HG03521 (cell line): ENCODE measurements around the gene MRM1.

ENCODE experiments used
- ATAC-seq: cut with Tn5 transposase; IDR thresholded peaks from one replicate; pipeline ENCODE4 v1.9.1; 2021; ENCODE audit warnings: mild to moderate bottlenecking, moderate library complexity; ENCODE audit not compliant: unreplicated experiment

Gene MRM1

DNA sequence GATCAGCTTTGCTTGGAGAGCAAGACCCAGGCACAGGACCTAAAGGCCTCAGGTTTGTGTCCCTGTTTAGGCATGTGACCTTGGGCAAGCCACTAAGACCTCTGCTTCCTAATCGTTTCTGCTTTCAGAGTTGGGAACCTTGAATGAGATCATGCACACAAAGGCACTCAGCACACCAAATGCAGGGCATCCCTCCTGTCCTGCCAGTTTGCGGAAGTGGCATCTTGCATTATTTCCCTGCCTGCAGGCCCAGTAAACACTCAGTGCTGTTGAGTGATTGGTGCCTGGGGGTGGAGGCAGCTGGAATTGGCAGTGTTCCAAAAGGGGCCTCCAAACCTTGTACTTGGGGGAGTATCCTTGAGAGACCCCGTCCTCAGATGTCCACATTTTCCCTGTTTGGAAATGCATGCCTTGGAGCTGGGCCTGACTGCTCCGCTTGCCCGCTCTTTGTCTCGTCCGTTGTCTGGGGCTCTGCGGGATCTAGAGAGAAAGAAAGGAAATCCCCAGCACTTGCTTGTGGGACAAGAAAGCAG is 28.7 kb downstream of the MRM1 start:
- ATAC-seq, result no peak

DNA sequence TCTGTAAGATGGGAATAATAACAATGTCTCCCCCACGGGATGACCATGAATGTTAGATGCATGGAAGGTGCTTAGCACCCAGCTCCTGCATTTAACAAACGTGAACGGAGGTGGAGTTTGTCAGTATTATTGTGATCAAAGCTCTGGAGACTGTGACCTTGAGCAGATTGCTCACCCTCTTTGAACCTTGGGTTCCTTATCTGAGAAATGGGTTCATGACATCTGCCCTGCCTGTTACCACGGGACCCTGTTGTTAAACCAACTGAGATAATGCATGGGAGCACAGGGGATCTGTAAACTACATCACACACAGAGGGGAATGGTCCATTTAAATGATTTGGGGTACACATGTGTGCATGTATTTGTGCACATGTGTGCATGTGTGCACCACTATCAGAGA is 29.6 kb downstream of the MRM1 start:
- ATAC-seq, result no peak

DNA sequence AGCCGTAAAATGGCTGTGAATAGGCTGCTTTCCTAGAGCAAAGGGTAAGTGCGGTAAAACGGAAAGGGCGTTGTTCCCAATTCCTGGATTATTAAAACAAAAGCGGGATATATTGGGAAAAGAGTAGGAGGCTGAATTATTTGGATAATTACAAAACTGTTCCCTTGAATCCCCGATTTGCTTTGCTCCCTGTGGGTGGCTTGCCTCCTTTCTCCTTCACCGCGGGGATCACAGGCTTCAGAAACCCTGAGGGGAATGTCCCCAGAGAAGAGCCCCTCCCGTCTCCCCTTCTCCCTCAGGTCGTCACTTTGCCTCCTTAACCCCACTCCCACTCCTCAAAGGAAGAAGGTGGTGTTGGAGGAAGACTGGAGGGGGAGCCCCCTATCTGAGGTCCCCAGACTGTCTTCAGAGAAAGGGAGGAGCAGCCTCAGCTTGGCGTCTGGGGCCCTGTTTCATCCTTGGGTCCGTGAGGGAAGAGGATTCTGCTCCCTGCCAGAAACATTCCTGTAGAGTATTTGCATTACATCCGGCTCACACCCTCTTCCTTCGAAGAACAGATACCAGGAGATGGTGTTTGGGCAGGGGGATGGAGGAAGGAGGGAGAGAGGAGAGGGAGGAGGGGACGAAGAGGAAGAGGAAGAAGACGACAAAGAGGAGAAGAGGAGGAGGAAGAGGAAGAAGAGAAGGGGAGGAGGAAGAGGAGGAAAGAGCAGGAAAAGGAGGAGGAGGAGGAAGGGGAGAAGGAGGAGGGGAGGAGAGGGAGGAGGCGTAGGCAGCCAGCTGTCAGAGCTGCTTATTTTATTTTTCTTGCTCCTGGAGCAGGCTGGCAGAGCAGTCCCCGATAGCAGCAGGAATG is 31.8 kb downstream of the MRM1 start:
- no peak for ATAC-seq

DNA sequence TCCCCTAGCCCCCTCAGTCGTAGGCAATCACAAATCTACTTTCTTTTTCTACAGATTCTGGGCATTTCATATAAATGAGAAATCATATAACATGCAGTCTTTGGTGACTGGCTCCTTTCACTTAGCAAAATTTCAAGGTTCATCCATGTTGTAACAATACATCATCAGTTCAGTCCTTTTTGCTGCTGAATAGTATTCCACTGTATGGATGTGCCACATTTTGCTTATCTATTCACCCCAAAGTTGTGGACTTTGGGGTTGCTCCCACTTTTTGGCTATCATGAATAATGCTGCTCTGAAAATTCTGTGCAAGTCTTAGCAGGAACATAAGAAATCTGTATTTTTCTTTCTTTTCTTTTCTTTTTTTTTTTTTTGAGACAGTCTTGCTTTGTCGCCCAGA is 39.0 kb downstream of the MRM1 start:
- ATAC-seq, result no peak

DNA sequence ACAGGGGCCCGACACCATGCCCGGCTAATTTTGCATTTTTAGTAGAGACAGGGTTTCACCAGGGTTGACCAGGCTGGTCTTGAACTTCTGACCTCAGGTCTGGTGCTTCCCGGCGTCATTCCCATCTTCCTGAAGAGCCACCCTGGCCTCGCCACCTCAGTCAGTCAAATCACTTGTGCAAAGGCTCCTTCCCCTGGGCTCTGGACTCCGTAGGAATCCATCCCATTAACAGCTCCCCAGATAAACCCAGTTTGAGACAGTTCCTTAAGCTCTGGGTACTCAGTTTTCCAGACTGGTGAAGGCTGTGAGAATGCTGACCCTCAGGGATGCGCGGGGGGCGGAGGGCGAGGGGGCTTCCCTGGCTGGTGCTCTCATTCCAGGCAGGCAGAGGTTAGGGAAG is 39.5 kb downstream of the MRM1 start:
- no peak for ATAC-seq

DNA sequence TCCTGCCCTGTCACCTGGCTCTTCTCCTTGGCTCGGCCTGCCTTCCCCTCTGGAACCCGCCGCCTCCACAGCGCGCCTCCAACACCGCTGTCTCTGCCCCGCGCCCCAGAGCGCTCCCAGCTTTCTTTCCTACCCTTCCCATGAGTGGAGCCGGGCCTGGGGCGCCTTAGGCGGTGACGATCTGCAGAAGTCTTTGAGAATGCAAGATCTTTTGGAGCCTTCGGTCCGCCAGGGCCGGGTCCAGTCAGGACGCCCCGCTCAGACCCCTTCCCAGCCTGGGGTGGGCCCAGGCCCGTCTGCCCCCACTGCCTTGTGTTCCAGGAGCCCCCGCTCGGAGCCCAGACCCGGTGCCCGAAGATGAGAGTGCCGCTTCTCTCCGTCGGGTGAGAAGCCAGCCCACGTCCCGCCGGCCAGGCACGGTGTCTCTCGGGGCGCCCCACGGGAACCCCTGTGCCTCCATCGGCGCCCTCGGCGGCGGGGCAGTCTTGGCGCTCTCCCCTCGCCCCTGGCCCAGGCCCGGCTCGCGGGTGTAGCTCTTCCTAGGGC is 40.0 kb downstream of the MRM1 start:
- ATAC-seq, result no peak

DNA sequence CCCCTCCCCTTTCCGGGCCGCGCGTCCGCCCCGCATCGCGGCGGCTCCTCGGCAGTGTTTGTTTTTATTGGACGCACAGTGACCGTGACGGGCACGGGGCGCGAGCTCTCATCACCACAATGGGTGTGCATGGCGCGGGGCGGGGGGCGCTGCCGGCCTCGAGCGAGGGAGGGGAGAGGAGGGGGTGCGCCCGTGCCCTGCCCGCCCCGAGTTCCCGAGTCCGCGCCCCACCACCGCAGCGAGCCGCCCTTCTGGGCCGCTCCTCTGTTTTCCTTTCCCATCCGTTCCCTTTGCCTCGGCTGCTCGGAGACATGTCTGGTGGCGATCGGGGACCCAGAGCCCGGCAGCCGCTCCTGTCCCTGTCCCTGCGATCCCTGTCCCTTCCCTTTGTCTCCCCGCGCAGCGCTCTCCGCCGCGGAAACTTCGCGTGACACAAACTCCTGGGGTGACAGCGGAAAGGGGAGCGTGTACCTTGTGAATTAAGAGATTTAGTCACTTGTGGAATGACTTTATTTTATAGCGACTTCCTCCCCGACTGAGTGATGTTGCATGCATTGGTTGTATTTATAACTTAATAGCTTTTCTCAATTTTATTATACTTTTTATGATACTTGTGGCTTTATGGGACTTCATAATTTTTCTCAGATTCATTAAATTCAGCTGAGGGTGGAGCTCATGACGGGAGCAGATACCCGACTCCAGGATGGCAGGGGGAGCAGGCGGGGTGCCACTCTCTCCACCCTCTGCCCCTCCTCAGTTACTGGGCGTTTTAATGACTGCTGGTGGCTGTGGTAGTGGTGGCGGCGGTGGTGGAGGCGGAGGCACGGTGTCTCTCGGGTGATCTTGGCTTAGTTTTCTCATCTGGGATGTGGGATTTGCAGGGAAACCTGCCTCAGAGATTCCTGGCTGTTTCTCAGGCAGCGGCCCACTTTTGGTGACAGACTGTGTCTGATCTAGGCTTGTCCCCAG is 40.8 kb downstream of the MRM1 start:
- no peak for ATAC-seq

DNA sequence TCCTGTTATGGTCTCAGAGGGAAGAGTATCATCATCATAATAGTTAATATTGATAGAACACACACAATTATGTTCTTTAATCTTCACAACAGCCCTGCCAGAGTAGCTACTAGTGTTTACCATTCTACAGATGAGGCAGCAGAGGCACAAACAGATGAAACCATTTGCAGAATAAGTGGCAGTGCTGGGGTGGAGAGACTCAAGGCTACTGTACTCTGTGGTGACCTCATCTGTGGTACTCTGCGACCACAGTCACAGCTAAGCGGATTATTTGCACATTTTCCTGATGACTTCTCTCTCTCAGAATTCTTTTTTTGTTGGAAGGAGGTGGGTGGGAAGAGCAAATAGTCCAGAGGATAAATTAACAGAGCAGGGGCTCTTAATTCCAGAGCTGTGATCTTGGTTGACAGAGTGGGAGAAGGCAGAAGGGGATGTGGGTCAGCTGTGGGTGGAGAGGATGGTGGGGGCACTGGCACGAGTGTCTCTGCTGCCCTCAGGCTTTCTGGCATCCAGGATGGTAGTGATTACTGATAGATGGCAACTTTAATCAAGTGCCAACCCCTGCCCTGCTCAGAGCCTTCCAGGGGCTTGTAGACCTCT is 41.8 kb downstream of the MRM1 start:
- no peak for ATAC-seq

DNA sequence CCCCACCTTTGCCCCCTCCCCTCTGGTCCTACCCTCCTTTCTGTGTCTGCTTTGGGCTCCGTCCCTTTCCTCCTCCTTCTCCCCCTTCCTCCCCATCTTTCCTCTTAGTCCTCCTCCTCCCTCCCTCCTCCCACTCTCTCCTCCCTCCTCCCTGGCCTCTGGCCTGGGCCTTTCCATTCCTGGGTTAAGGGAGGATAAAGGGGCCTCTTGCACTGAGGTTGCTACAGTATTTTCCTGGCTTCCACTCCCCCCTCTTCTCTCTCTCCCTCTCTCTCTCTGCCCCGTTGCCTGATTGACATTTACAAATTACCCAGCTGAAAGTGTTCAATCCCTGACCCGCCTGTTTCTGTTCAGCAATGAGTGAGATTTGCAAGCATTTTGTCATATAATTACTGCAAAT is 44.0 kb downstream of the MRM1 start:
- ATAC-seq, result no peak

DNA sequence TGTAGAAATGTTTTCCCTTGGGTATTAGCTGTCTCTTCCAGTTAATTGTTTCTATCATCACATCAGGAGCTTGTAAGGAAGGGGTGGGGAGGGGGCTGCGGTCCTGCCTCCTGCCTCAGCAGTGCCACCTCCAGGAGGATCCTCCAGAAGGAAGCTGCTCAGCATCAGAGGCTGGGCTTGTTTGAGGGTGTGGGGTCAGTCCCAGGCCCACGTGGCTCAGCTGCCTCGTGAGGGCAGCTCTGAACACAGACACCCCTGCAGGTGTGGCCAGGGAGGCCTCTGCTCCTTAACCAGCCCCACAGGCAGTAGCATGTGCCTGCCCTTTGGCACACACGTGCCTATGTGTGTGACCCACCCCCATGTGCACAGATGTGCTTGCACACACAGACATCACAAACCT is 46.3 kb downstream of the MRM1 start:
- ATAC-seq, result no peak

DNA sequence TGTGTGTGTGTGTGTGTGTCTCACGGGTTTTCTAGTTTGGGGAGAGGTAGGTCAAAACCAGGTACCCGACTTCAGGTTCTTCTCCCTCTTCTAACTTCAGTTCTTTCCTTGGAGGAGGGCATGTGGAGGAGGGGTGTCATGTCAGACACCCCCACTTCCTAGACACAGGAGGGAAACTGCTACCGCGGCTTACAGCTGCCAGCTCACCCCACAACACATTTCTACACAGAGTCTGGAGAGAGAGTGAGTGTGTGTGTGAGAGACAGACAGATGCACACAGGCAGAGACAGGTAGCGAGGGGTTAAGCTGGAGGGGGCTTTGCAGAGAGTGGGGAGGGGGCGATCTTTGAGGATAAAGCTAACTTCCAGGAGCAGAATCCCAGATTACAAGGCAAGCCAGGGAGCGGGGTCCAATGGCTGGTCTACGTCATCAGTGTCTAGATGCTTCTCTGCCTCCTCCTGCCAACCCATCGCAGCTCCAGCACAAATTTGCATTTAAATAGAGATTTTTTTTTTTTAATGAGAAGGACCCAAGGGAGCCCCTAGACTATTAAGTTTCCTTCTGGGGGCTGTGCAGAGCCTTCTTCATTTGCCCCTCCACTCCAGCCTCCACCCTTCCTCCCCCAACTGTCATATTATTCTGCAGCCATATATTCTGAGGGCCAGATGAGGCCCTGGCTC is 48.9 kb downstream of the MRM1 start:
- ATAC-seq, result no peak

DNA sequence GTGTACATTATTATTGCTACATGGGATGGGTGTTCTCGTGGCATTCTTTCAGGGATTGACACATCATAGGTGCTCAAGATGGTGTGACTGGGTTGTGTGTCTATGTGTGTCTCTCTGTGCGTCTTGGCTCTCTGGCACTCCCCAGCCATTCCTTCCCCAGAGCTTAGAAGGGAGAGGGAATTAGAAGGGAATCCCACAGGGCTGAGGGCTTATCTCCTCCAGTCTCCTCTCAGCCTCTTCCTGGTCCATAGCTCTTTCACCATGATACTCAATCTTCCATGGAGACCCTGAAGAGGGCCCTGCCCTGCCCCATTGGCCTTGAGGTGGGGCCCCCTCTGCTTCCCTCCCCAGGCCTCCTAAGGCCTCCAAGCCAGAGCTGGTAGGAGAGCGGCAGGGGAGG is 52.0 kb downstream of the MRM1 start:
- no peak for ATAC-seq

DNA sequence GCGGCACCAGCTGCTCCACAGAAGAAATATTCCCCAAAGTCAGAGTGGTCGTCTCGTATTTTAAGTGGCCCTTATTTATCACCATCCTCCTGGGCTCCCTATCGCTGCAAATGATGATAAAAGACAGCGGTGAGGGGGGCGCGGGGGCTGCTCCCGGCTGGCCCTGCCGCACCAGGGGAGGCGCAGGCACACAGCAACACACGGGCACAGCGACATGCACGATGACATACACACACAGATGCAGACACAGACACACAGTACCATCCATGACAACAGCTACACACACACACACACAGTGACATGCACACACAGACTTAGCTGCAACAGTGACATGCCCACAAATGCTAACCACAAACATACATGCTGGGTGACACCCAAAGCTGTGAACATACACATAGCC is 52.5 kb downstream of the MRM1 start:
- ATAC-seq, result no peak

DNA sequence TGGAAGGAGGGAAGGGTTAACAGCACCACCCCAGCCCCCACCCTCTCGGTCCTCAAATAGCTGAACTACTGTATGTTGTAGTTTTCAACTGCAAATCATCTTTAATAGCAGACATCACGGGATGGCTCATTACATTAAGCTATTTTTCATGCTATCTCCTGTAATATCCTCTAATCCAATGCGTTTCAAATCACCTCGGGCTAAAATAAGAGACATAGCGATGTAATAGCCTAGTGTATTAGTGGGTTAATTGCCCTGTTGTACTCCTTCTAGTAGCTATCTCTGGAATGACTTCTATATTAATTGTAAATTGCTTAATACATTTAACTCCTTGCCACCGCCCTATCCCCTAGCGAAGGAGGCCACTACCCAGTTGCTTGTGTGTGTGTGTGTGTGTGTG is 54.3 kb downstream of the MRM1 start:
- no peak for ATAC-seq

DNA sequence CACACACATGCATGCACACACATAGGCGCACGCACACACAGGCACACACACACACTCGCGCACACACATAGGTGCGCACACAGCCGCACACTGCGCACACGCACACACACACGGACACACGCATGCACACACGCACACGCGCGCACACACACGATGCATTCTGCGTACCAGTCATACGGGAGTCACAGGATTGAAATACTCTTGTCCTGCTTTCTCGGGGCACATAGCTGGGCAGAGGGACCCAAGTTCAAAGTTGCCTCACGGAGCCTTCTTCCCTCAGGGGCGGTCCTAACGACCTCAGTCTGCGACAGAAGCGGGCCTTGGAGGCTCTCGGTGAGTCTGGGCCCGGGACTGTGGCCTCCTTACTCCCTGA is 56.0 kb downstream of the MRM1 start:
- no peak for ATAC-seq

DNA sequence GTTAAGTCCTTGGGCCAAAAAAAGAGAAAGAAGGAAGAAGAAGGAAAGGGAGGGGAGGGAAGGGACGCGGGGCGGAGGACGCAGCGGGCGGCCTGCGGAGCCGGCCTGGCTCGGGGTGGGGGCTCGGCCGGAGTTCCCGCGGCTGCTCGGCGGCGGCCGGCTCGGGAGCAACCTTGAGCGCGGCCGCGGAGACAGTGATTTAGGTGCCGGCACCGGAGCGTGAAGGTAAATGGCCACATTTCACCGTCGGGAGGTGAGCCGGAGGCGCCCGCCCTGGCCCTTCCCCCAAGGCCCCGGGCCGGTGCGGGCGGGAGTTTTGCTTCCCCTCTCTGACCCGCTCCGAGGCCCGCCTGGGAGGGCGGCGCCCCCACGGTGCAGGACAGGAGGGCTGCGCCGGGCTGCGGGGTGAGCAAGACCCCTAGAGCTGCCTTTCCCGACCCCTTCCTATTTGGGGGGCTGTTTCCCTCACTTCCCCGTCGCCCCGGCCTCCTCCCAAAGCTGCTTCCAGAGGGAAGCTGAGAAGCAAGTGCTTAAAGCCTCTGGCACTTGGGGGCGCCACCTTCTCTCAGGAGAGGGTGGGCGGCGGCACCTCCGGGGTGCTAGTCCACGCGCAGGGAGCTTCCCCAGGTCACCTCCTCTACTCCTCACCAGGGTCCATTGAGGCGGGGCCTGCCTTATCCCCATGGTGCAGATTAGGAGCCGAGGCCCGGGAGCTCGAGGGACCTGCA is 56.5 kb downstream of the MRM1 start:
- no peak for ATAC-seq
